H1 (cell line): Measurements from ENCODE around the gene MAGT1. TPM values are rescaled to one million over a fixed set of nuclear protein-coding genes. Genes with fewer than 3 reads are reported as not detected.

Experiments used
- ATF3 ChIP-seq: IDR thresholded peaks from 2 replicates; pipeline ENCODE4 v1.6.1; 2011; ENCODE audit warnings: low read depth, mild to moderate bottlenecking, low read length; ENCODE audit not compliant: insufficient read depth
- POLR2A ChIP-seq, 2 experiments: IDR thresholded peaks; 1 replicate in 1 of 2; 2 replicates in 1 of 2; pipeline ENCODE4 v1.6.1; 2011; ENCODE audit warnings: low read depth in 2 of 2, low read length in 2 of 2, mild to moderate bottlenecking in 2 of 2; ENCODE audit errors: control extremely low read depth in 1 of 2
- TCF12 ChIP-seq: IDR thresholded peaks from 2 replicates; pipeline ENCODE4 v1.6.1; 2011; ENCODE audit warnings: low read depth, mild to moderate bottlenecking, low read length
- polyA plus RNA-seq, 7 experiments: library from polyadenylated mRNA; depleted of rRNA in 3 of 7; stranded (reverse) in 5 of 7; unstranded in 2 of 7; fragments of >200 nt in 5 of 7; fragments of 200-250 nt in 2 of 7; gene quantifications; 1 replicate in 5 of 7; 2 replicates in 1 of 7; 4 replicates in 1 of 7; pipeline versions ENCODE4 v1.2.1 to v1.2.3, GENCODE V29; 2011 to 2013; ENCODE audit warnings: missing spikeins in 2 of 7, mixed read lengths in 2 of 7
- total RNA-seq: library from RNA; stranded (reverse); fragmentation: NEBNext Ultra II Directional; extraction: Animal tissue kit (Norgen Biotek cat#: 25700); gene quantifications from 2 replicates; pipeline ENCODE4 v1.2.1, GENCODE V29; 2021
- TF ChIP-seq, protein P1 (sequence below): IDR thresholded peaks from 2 replicates; pipeline ENCODE4 v1.6.1; 2012; ENCODE audit warnings: inconsistent platforms

MAGT1 gene
- total and polyA plus RNA-seq, 2 of the 8 experiments (the other 6 are each of a cell fraction or from before 2014, with no cell fraction given): 14.4 to 47.6 TPM

GRCh38 chrX:77910108-77910840, 15.0 kb upstream of the MAGT1 start, which contains the start of gene ATP7A (continued):
- TF ChIP-seq ATF3 (0 out of 2 replicates have a peak, but pooled peaks have one; percentile 41), TCF12 (no peak), POLR2A (IDR thresholded peaks at IDR 0.05; ENCODE audit: control extremely low read depth in 1 of 2, low read depth in 2 of 2, low read length in 2 of 2) (peak in 1 of 2 experiments; percentile 34; a peak in 2 of 3 replicates)
- TF ChIP-seq, protein P1, sequence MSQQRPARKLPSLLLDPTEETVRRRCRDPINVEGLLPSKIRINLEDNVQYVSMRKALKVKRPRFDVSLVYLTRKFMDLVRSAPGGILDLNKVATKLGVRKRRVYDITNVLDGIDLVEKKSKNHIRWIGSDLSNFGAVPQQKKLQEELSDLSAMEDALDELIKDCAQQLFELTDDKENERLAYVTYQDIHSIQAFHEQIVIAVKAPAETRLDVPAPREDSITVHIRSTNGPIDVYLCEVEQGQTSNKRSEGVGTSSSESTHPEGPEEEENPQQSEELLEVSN: 0 out of 2 replicates have a peak, but pooled peaks have one; percentile 24
